HCT116 (cell line): Measurements from ENCODE around the gene KCNJ14. TPM values are rescaled to one million over a fixed set of nuclear protein-coding genes. Genes with fewer than 3 reads are reported as not detected.
"Not testable (repeated sequence)": the region's sequence is repeated elsewhere in the genome, so short reads cannot be mapped to it uniquely, and the experiment has no call there.

ENCODE experiments used
- ATAC-seq: fragments of 200-7000 bp; cut with Tn5 transposase; 2 replicates; pipeline ENCODE4 v1.9.1; 2020; ENCODE audit warnings: mild to moderate bottlenecking, moderate library complexity
- BruUV-seq: library from RNA; stranded (reverse); fragments of 400-500 nt; replicated peaks from 2 replicates; lab custom pipeline; 2021; lab: Mats Ljungman, UMichigan
- CTCF ChIA-PET: fragments of 300-600 bp; sonication (Branson Sonifier 250); formaldehyde crosslinking; loops from one replicate; lab custom pipeline; 2021; ENCODE audit warnings: antibody characterized with exemption; lab: Charles Lee
- POLR2A ChIA-PET: fragments of 300-600, 350-600 bp; sonication (Branson Sonifier 250); formaldehyde crosslinking; loops from one replicate; lab custom pipeline; 2021; ENCODE audit warnings: antibody characterized with exemption; lab: Charles Lee
- RAD21 ChIA-PET, 2 experiments: fragments of 300-600 bp; sonication (Branson Sonifier 250); formaldehyde crosslinking; loops; one replicate each; lab custom pipeline; 2023; ENCODE audit warnings: low total read pairs in 2 of 2; ENCODE audit not compliant: uncharacterized antibody in 2 of 2, unreplicated experiment in 2 of 2, low non-redundant PET in 1 of 2; lab: Charles Lee
- DNase-seq: peaks from one replicate; pipeline ENCODE4 v3.0.0-alpha.2; 2010; ENCODE audit warnings: low read depth, low spot score
- H2AFZ ChIP-seq: fragments of 200-600 bp; shearing (Covaris generic), sonication (generic); 2 replicates; pipeline ENCODE4 v1.6.1; 2017; ENCODE audit warnings: low read depth, mixed run types, mixed read lengths, antibody characterized with exemption, low read length; ENCODE audit not compliant: poor library complexity, severe bottlenecking
- H3K27ac ChIP-seq: 2 replicates; pipeline ENCODE4 v1.5.1; 2012; ENCODE audit warnings: low read depth, low read length
- H3K27me3 ChIP-seq: fragments of 200-600 bp; sonication (generic); 2 replicates; pipeline ENCODE4 v1.6.1; 2016; ENCODE audit warnings: mixed run types, low read length, mixed read lengths; ENCODE audit not compliant: insufficient read depth
- H3K36me3 ChIP-seq, 2 experiments: fragments of 200-500 bp in 1 of 2; fragments of 200-600 bp in 1 of 2; sonication (Bioruptor generic) in 1 of 2; sonication (generic) in 1 of 2; 2 replicates each; pipeline versions ENCODE4 v1.5.1 to v1.6.1; 2014 to 2016; ENCODE audit warnings: low read length in 2 of 2, inconsistent platforms in 1 of 2, mixed read lengths in 1 of 2, mixed run types in 1 of 2; ENCODE audit not compliant: insufficient read depth in 2 of 2, control insufficient read depth in 1 of 2
- H3K4me1 ChIP-seq, 2 experiments: fragments of 200-600 bp in 1 of 2; sonication (generic) in 1 of 2; 2 replicates each; pipeline versions ENCODE4 v1.5.1 to v1.6.1; 2012 to 2017; ENCODE audit warnings: low read length in 2 of 2, inconsistent platforms in 1 of 2, mild to moderate bottlenecking in 1 of 2, mixed read lengths in 1 of 2, mixed run types in 1 of 2, moderate library complexity in 1 of 2; ENCODE audit not compliant: insufficient read depth in 2 of 2, control insufficient read depth in 1 of 2
- H3K4me2 ChIP-seq: fragments of 200-600 bp; sonication (generic); 2 replicates; pipeline ENCODE4 v1.6.1; 2017; ENCODE audit warnings: mixed run types, low read length, mixed read lengths
- H3K4me3 ChIP-seq, 2 experiments: fragments of 200-600 bp in 1 of 2; sonication (generic) in 1 of 2; replicated peaks in 1 of 2; 2 replicates each; pipeline ENCODE4 v1.5.1; 2011 to 2016; ENCODE audit warnings: low read length in 2 of 2, control low read depth in 1 of 2, low read depth in 1 of 2, mild to moderate bottlenecking in 1 of 2, mixed read lengths in 1 of 2, mixed run types in 1 of 2
- H3K79me2 ChIP-seq: fragments of 200-600 bp; sonication (generic); 2 replicates; pipeline ENCODE4 v1.6.1; 2017; ENCODE audit warnings: mild to moderate bottlenecking, mixed run types, low read length, moderate library complexity, mixed read lengths; ENCODE audit not compliant: insufficient read depth
- H3K9ac ChIP-seq: fragments of 200-600 bp; sonication (generic); 2 replicates; pipeline ENCODE4 v1.6.1; 2016; ENCODE audit warnings: low read length, mixed read lengths
- H3K9me2 ChIP-seq: fragments of 200-600 bp; sonication (generic), shearing (Covaris generic); 2 replicates; pipeline ENCODE4 v1.6.1; 2017; ENCODE audit warnings: mixed run types, mild to moderate bottlenecking, moderate library complexity; ENCODE audit not compliant: insufficient read depth
- H3K9me3 ChIP-seq, 2 experiments: fragments of 200-500 bp in 1 of 2; fragments of 200-600 bp in 1 of 2; sonication (Bioruptor generic) in 1 of 2; sonication (generic) in 1 of 2; 2 replicates each; pipeline ENCODE4 v1.6.1; 2014 to 2017; ENCODE audit warnings: low read length in 2 of 2, mixed read lengths in 2 of 2, inconsistent platforms in 1 of 2, low read depth in 1 of 2, mild to moderate bottlenecking in 1 of 2, mixed run types in 1 of 2, moderate library complexity in 1 of 2; ENCODE audit not compliant: control insufficient read depth in 1 of 2, insufficient read depth in 1 of 2
- H4K20me1 ChIP-seq: fragments of 200-600 bp; sonication (generic), shearing (Covaris generic); 2 replicates; pipeline ENCODE4 v1.6.1; 2017; ENCODE audit warnings: mixed run types, mild to moderate bottlenecking, moderate library complexity; ENCODE audit not compliant: insufficient read depth
- EGR1 ChIP-seq: IDR thresholded peaks from 2 replicates; pipeline ENCODE4 v1.6.1; 2012; ENCODE audit warnings: low read depth
- EZH2phosphoT487 ChIP-seq: fragments of 200-600 bp; IDR thresholded peaks from 2 replicates; pipeline ENCODE4 v1.6.1; 2018; ENCODE audit warnings: antibody characterized with exemption, borderline replicate concordance
- POLR2A ChIP-seq: IDR thresholded peaks from 2 replicates; pipeline ENCODE4 v1.7.0; 2011; ENCODE audit warnings: borderline replicate concordance; ENCODE audit not compliant: insufficient read depth, insufficient read length; ENCODE audit errors: extremely low read depth
- RAD21 ChIP-seq: IDR thresholded peaks from 2 replicates; pipeline ENCODE4 v1.6.1; 2012; ENCODE audit warnings: low read depth, mild to moderate bottlenecking
- SP1 ChIP-seq: IDR thresholded peaks from 2 replicates; pipeline ENCODE4 v1.6.1; 2012; ENCODE audit warnings: low read depth
- YY1 ChIP-seq: IDR thresholded peaks from 2 replicates; pipeline ENCODE4 v1.6.1; 2011; ENCODE audit warnings: low read length, low read depth, moderate library complexity, mild to moderate bottlenecking; ENCODE audit not compliant: insufficient replicate concordance; ENCODE audit errors: extremely low read depth
- intact Hi-C: fragments of 100-400 bp; cut with micrococcal nuclease; formaldehyde crosslinking; loops from 2 replicates; pipeline ENCODE4 v1.10.0; 2022
- total RNA-seq: library from RNA; stranded (reverse); gene quantifications from one replicate; pipeline ENCODE4 v1.2.1, GENCODE V29; 2021; ENCODE audit not compliant: unreplicated experiment
- TF ChIP-seq, protein P1 (sequence below): IDR thresholded peaks from 2 replicates; pipeline ENCODE4 v1.6.1; 2012; ENCODE audit warnings: low read depth
- TF ChIP-seq, protein P2 (sequence below): IDR thresholded peaks from 2 replicates; pipeline ENCODE4 v1.6.1; 2012

Gene KCNJ14
- total RNA-seq, 1 experiment from 2014 or later = 2.5 TPM

GRCh38 chr19:48486706-48487105, 31.3 kb downstream of the KCNJ14 start:
- DNase-seq, H2AFZ ChIP-seq, H4K20me1 ChIP-seq, BruUV-seq, H3K9me2 ChIP-seq, ATAC-seq, H3K27me3 ChIP-seq, H3K9me3 ChIP-seq, H3K36me3 ChIP-seq, intact Hi-C loops: not testable (repeated sequence)
- Histone ChIP-seq H3K27ac (peak overlapping the region; percentile 97), H3K4me1 (peaks cover 47 to 81% of the 10 kb centered on the region in 2 experiments), H3K9ac (peak overlapping the region; percentile 97), H3K4me2 (peak overlapping the region; percentile 100), H3K4me3 (peak overlapping the region in 1 of 2 experiments; percentile 48; a peak in 2 of 4 replicates), H3K79me2 (peaks cover 30% of the 10 kb centered on the region)
- ChIA-PET POLR2A (interaction anchor here (1.3 kb wide), 1 partner anchor 102 kb away, joined by 3 read pairs; no protein-coding TSS in a partner anchor), CTCF (interaction anchor here (0.7 to 1.2 kb wide), 3 partner anchors 153 to 209 kb away, joined by 3 read pairs; partner anchors contain the start of gene FUT2), RAD21 (interaction anchor here in 1 of 2 experiments (1.3 kb wide), 1 partner anchor 16 kb away, joined by 5 read pairs; no protein-coding TSS in a partner anchor)

DNA sequence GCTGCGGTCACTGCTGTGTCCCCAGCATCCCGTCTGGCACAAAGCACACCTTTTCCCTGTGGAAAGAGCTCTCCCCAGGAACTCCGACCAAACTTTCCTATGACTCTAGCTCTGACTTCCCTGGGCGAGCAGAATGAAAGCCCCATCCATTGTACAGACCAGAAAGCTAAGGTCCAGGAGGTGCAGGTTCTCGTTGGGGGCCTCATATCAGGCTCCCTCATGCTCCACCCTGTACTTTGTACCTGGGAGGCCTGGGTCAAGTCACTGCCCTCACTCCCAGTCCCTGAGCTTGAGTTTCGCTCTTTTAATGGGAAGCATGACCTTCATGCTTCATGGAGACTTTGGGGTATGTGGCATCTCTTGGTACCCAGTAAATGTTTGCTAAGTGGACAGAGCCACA, 32.2 kb downstream of the KCNJ14 start:
- Histone ChIP-seq H3K4me1 (peaks cover 56 to 81% of the 10 kb centered on the region in 2 experiments), H3K9ac (peak overlapping the region; percentile 97), H3K9me3 (no peaks in the 10 kb centered on the region), H3K4me2 (peak overlapping the region; percentile 100), H3K9me2 (no peaks in the 10 kb centered on the region), H2AFZ (no peak overlapping the region), H3K27me3 (no peaks in the 10 kb centered on the region), H3K36me3 (peaks cover 2 to 9% of the 10 kb centered on the region in 2 experiments; a peak in 1 of 4 replicates), H3K27ac (peak overlapping the region; percentile 97), H3K79me2 (peaks cover 30% of the 10 kb centered on the region), H4K20me1 (no peaks in the 10 kb centered on the region), H3K4me3 (peak overlapping the region; percentile 39 to 53)
- intact Hi-C loops = no loop called here
- POLR2A ChIA-PET = interaction anchor here (0.7 to 1.4 kb wide), 6 partner anchors 15 to 132 kb away, joined by 3 to 6 read pairs (median 4); partner anchors contain the start of genes RPL18 and SPHK2
- RAD21 ChIA-PET = interaction anchor here (0.6 to 1.4 kb wide), 7 partner anchors 8 to 124 kb away, joined by 3 to 5 read pairs (median 3); partner anchors contain the start of genes SYNGR4 (in 1 of the 2) and TMEM143 (in 1 of the 2)
- ATAC-seq (peak; percentile 5), DNase-seq (no peak)
- BruUV-seq = no TSS peak
- CTCF ChIA-PET = interaction anchor here (0.7 to 4.7 kb wide), 6 partner anchors 72 to 208 kb away, joined by 3 to 65 read pairs (median 3); partner anchors contain the start of gene FUT2
- TF ChIP-seq POLR2A (no peak), YY1 (no peak), EZH2phosphoT487 (no peak), SP1 (no peak), RAD21 (no peak), EGR1 (no peak)
- TF ChIP-seq, protein P1, sequence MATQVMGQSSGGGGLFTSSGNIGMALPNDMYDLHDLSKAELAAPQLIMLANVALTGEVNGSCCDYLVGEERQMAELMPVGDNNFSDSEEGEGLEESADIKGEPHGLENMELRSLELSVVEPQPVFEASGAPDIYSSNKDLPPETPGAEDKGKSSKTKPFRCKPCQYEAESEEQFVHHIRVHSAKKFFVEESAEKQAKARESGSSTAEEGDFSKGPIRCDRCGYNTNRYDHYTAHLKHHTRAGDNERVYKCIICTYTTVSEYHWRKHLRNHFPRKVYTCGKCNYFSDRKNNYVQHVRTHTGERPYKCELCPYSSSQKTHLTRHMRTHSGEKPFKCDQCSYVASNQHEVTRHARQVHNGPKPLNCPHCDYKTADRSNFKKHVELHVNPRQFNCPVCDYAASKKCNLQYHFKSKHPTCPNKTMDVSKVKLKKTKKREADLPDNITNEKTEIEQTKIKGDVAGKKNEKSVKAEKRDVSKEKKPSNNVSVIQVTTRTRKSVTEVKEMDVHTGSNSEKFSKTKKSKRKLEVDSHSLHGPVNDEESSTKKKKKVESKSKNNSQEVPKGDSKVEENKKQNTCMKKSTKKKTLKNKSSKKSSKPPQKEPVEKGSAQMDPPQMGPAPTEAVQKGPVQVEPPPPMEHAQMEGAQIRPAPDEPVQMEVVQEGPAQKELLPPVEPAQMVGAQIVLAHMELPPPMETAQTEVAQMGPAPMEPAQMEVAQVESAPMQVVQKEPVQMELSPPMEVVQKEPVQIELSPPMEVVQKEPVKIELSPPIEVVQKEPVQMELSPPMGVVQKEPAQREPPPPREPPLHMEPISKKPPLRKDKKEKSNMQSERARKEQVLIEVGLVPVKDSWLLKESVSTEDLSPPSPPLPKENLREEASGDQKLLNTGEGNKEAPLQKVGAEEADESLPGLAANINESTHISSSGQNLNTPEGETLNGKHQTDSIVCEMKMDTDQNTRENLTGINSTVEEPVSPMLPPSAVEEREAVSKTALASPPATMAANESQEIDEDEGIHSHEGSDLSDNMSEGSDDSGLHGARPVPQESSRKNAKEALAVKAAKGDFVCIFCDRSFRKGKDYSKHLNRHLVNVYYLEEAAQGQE = no peak
- TF ChIP-seq, protein P2, sequence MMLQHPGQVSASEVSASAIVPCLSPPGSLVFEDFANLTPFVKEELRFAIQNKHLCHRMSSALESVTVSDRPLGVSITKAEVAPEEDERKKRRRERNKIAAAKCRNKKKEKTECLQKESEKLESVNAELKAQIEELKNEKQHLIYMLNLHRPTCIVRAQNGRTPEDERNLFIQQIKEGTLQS = no peak
